AG09309 (cell line): Measurements from ENCODE around the gene STIP1.
"Not testable (repeated sequence)": the region's sequence is repeated elsewhere in the genome, so short reads cannot be mapped to it uniquely, and the experiment has no call there.

ENCODE experiments used
- DNase-seq: peaks from one replicate; pipeline ENCODE4 v3.0.0-alpha.2; 2010; ENCODE audit warnings: low read depth
- H3K4me3 ChIP-seq: 2 replicates; pipeline ENCODE4 v1.5.1; 2011; ENCODE audit warnings: mild to moderate bottlenecking, low read depth, low read length, moderate library complexity; ENCODE audit not compliant: control insufficient read depth
- CTCF ChIP-seq: IDR thresholded peaks from 2 replicates; pipeline ENCODE4 v1.5.1; 2011; ENCODE audit warnings: mild to moderate bottlenecking, low read depth, low read length, inconsistent platforms; ENCODE audit not compliant: insufficient read depth, control insufficient read depth; ENCODE audit errors: missing control alignments

The STIP1 gene

GRCh38 chr11:64157631-64158394 lies 28.2 kb upstream of the STIP1 start:
- H3K4me3 ChIP-seq = no peak overlapping the region
- DNase-seq = no peak
- no peak for TF ChIP-seq CTCF

- no peak overlapping the region for H3K4me3 ChIP-seq
- no peak for TF ChIP-seq CTCF
- DNase-seq = no peak
Observed at GRCh38 chr11:64161037-64161436, 24.9 kb upstream of the STIP1 start.

- DNase-seq, H3K4me3 ChIP-seq: not testable (repeated sequence)
Observed at GRCh38 chr11:64162769-64163168, 23.2 kb upstream of the STIP1 start.

GRCh38 chr11:64163951-64164350 lies 22.0 kb upstream of the STIP1 start:
- TF ChIP-seq CTCF = no peak
- no peak overlapping the region for H3K4me3 ChIP-seq
- DNase-seq = no peak

- no peak for DNase-seq
- peak overlapping the region; percentile 55 for H3K4me3 ChIP-seq
- no peak for TF ChIP-seq CTCF
Observed at GRCh38 chr11:64164392-64165312, 21.3 kb upstream of the STIP1 start.

- DNase-seq = no peak
- peak overlapping the region; percentile 55 for H3K4me3 ChIP-seq
- peak; percentile 8 for TF ChIP-seq CTCF
Observed at GRCh38 chr11:64165481-64165841, 20.5 kb upstream of the STIP1 start.
